Spleen (tissue), 11 donors: Measurements from ENCODE around the gene VTI1B. TPM values are rescaled to one million over a fixed set of nuclear protein-coding genes. Genes with fewer than 3 reads are reported as not detected.

Source experiments
- DNase-seq: peaks from one replicate; pipeline ENCODE4 v3.0.0-alpha.2; 2020
- H3K27ac ChIP-seq, 8 donors: fragments of 200-600 bp; sonication (generic) in 7 of 8; 1 replicate in 4 of 8; 2 replicates in 4 of 8; pipeline versions ENCODE4 v1.5.0 to v1.8.0; 2016 to 2021; ENCODE audit warnings: inconsistent platforms in 4 of 8, mild to moderate bottlenecking in 4 of 8, moderate library complexity in 1 of 8
- H3K27me3 ChIP-seq, 7 donors: fragments of 200-600 bp; sonication (generic) in 6 of 7; replicated peaks in 1 of 7; 1 replicate in 4 of 7; 2 replicates in 3 of 7; pipeline versions ENCODE4 v1.5.0 to v1.8.0; 2016 to 2021; ENCODE audit warnings: inconsistent platforms in 3 of 7, mild to moderate bottlenecking in 1 of 7
- H3K36me3 ChIP-seq, 6 donors: fragments of 200-600 bp; sonication (generic) in 5 of 6; 1 replicate in 4 of 6; 2 replicates in 2 of 6; pipeline versions ENCODE4 v1.5.0 to v1.8.0; 2016 to 2021; ENCODE audit warnings: inconsistent platforms in 2 of 6
- H3K4me1 ChIP-seq, 6 donors: fragments of 200-600 bp; sonication (generic) in 5 of 6; 1 replicate in 3 of 6; 2 replicates in 3 of 6; pipeline versions ENCODE4 v1.5.0 to v1.8.0; 2016 to 2021; ENCODE audit warnings: inconsistent platforms in 3 of 6
- H3K4me3 ChIP-seq, 8 donors: fragments of 200-600 bp; sonication (generic) in 7 of 8; 1 replicate in 4 of 8; 2 replicates in 4 of 8; pipeline versions ENCODE4 v1.5.0 to v1.8.0; 2016 to 2021; ENCODE audit warnings: inconsistent platforms in 4 of 8, mild to moderate bottlenecking in 4 of 8, moderate library complexity in 2 of 8
- H3K9me3 ChIP-seq, 8 donors: fragments of 200-600 bp; sonication (generic) in 7 of 8; 1 replicate in 4 of 8; 2 replicates in 4 of 8; pipeline versions ENCODE4 v1.5.0 to v1.8.0; 2016 to 2021; ENCODE audit warnings: inconsistent platforms in 4 of 8
- CTCF ChIP-seq, 11 experiments: fragments of 200-600 bp in 7 of 11; fragments of 450-650 bp in 4 of 11; sonication (generic) in 4 of 11; IDR thresholded peaks in 8 of 11; conservative IDR thresholded peaks in 3 of 11; 1 replicate in 7 of 11; 2 replicates in 4 of 11; pipeline versions ENCODE4 v1.4.0 to v1.8.0; 2016 to 2021; ENCODE audit warnings: antibody characterized with exemption in 11 of 11, inconsistent platforms in 4 of 11, mild to moderate bottlenecking in 1 of 11
- POLR2A ChIP-seq, 3 donors: fragments of 450-650 bp; IDR thresholded peaks; one replicate each; pipeline ENCODE4 v1.5.1; 2017; ENCODE audit warnings: antibody characterized with exemption in 3 of 3, mild to moderate bottlenecking in 1 of 3
- POLR2AphosphoS5 ChIP-seq, 3 donors: sonication (generic); formaldehyde crosslinking; IDR thresholded peaks; one replicate each; pipeline ENCODE4 v1.5.1; 2017; ENCODE audit warnings: antibody characterized with exemption in 3 of 3
- WGBS, 5 donors: extraction: QIAGEN DNeasy Blood & Tissue Kit in 3 of 5; methylation state at CpG; one replicate each; pipeline versions ENCODE4 v1.1.5 to v1.1.7; 2013 to 2018; 5-methylcytosine and 5-hydroxymethylcytosine counted together
- intact Hi-C: fragments of 100-400 bp; cut with DNase I; formaldehyde crosslinking; loops from one replicate; pipeline ENCODE4 v1.15.0; 2023; ENCODE audit warnings: low total_unique reads
- polyA plus RNA-seq, 3 donors: library from polyadenylated mRNA; stranded (reverse); fragments of 200-250 nt; gene quantifications; one replicate each; pipeline ENCODE4 v1.2.1, GENCODE V29; 2013
- total RNA-seq, 7 donors: library from RNA; depleted of rRNA in 3 of 7; stranded (reverse); fragments of >200 nt in 3 of 7; fragmentation: NEBNext Ultra II Directional in 4 of 7; extraction: Animal tissue kit (Norgen Biotek cat#: 25700) in 4 of 7; gene quantifications; one replicate each; pipeline versions ENCODE4 v1.1.0 to v1.2.1, GENCODE V29; 2016 to 2021
- donor health status: healthy with polysubstance abuse.
- donor health status: DM: no; HTN: no; CAD: no; lungs with moderate emphysema.
- donor health status: DM: no; HTN: no; CAD: no.
- donor health status: Bipolar disorder and iron deficiency.
- donor health status: healthy.
- donor health status: DM: no; HTN: no; CAD: no.
- donor health status: DM: yes; HTN: yes; CAD: no.

Gene VTI1B
- total and polyA plus RNA-seq, 10 donors: 42.1 to 84.1 (median 63.5) TPM

- no peaks in the 10 kb centered on the region for H3K9me3 ChIP-seq
- H3K27me3 ChIP-seq: no peaks in the 10 kb centered on the region
- peaks cover 0 to 3% (median 0%) of the 10 kb centered on the region in 6 donors for H3K36me3 ChIP-seq
- no peak for DNase-seq
- H3K27ac ChIP-seq: no peak overlapping the region
- no peak overlapping the region for H3K4me3 ChIP-seq
- intact Hi-C loops: loop anchor here (5.0 to 10.0 kb wide), 3 partner anchors 51 to 241 kb away; partner anchors contain the start of gene ARG2
- peaks cover 19 to 99% (median 69%) of the 10 kb centered on the region in 6 donors for H3K4me1 ChIP-seq
- TF ChIP-seq CTCF (IDR thresholded peaks at IDR 0.05 in 8 of 11, conservative IDR thresholded peaks at IDR 0.05 in 3 of 11) (no peak), POLR2A (IDR thresholded peaks at IDR 0.05) (no peak), POLR2AphosphoS5 (IDR thresholded peaks at IDR 0.05) (no peak)
Observed at GRCh38 chr14:67668559-67668958, 5.9 kb downstream of the VTI1B start.

GRCh38 chr14:67666750-67667449 lies 7.5 kb downstream of the VTI1B start:
- WGBS, 5 donors: 3 to 20% (median 15%) methylated on average over 1 of the region's 1 CpG
- no peak overlapping the region for H3K4me3 ChIP-seq
- H3K27ac ChIP-seq: peak overlapping the region in 2 of 8 donors; percentile 26 to 50
- DNase-seq: no peak
- TF ChIP-seq POLR2AphosphoS5 (IDR thresholded peaks at IDR 0.05): no peak
- peak; percentile 26 to 72 (median 63) for TF ChIP-seq CTCF (IDR thresholded peaks at IDR 0.05 in 8 of 11, conservative IDR thresholded peaks at IDR 0.05 in 3 of 11)
- TF ChIP-seq POLR2A (IDR thresholded peaks at IDR 0.05): no peak
- H3K9me3 ChIP-seq: no peaks in the 10 kb centered on the region
- intact Hi-C loops: loop anchor here (5.0 to 10.0 kb wide), 3 partner anchors 50 to 240 kb away; partner anchors contain the start of gene ARG2
- peaks cover 0 to 8% (median 3%) of the 10 kb centered on the region in 6 donors for H3K36me3 ChIP-seq
- peaks cover 4 to 93% (median 53%) of the 10 kb centered on the region in 6 donors for H3K4me1 ChIP-seq
- H3K27me3 ChIP-seq: no peaks in the 10 kb centered on the region

- Histone ChIP-seq H3K9me3 (no peaks in the 10 kb centered on the region), H3K27ac (no peak overlapping the region), H3K27me3 (no peaks in the 10 kb centered on the region), H3K4me3 (no peak overlapping the region), H3K36me3 (peaks cover 0 to 19% (median 5%) of the 10 kb centered on the region in 6 donors), H3K4me1 (peaks cover 4 to 82% (median 44%) of the 10 kb centered on the region in 6 donors)
- intact Hi-C loops: loop anchor here (5.0 to 10.0 kb wide), 3 partner anchors 49 to 239 kb away; partner anchors contain the start of gene ARG2
- DNase-seq: no peak
- TF ChIP-seq POLR2A (IDR thresholded peaks at IDR 0.05) (no peak), POLR2AphosphoS5 (IDR thresholded peaks at IDR 0.05) (no peak), CTCF (IDR thresholded peaks at IDR 0.05 in 8 of 11, conservative IDR thresholded peaks at IDR 0.05 in 3 of 11) (no peak)
- WGBS, 5 donors: 72 to 86% (median 78%) methylated on average over 2 of the region's 2 CpGs
Observed at GRCh38 chr14:67665868-67666267, 8.6 kb downstream of the VTI1B start.

- H3K9me3 ChIP-seq: no peaks in the 10 kb centered on the region
- intact Hi-C loops: loop anchor here (10.0 kb wide), 1 partner anchor 79 kb away; no protein-coding TSS in a partner anchor
- no peak overlapping the region for H3K4me3 ChIP-seq
- DNase-seq: no peak
- H3K27ac ChIP-seq: no peak overlapping the region
- H3K36me3 ChIP-seq: peaks cover 0 to 38% (median 20%) of the 10 kb centered on the region in 6 donors
- 74 to 93% (median 84%) methylated on average over 4 of the region's 4 CpGs for WGBS, 5 donors
- peaks cover 2 to 60% (median 35%) of the 10 kb centered on the region in 6 donors for H3K4me1 ChIP-seq
- no peak for TF ChIP-seq POLR2A (IDR thresholded peaks at IDR 0.05)
- TF ChIP-seq CTCF (IDR thresholded peaks at IDR 0.05 in 8 of 11, conservative IDR thresholded peaks at IDR 0.05 in 3 of 11): no peak
- no peak for TF ChIP-seq POLR2AphosphoS5 (IDR thresholded peaks at IDR 0.05)
- H3K27me3 ChIP-seq: no peaks in the 10 kb centered on the region
Observed at GRCh38 chr14:67663633-67664032, 10.8 kb downstream of the VTI1B start.
